Hematopoietic multipotent progenitor cell treated with erythropoietin and hydrocortisone succinate and interleukin-3 and kit ligand, for 17 days (in vitro differentiated cells): ENCODE measurements around the gene BTBD17.

Source experiments
- DNase-seq: peaks from one replicate; pipeline ENCODE4 v3.0.0-alpha.2; 2015; ENCODE audit warnings: low spot score

Gene BTBD17

GRCh38 chr17:74387365-74388218 is 25.9 kb upstream of the BTBD17 start:
- no peak for DNase-seq

- DNase-seq, result no peak
These were observed 24.7 kb upstream of the BTBD17 start for GRCh38 chr17:74386386-74386785.

DNA sequence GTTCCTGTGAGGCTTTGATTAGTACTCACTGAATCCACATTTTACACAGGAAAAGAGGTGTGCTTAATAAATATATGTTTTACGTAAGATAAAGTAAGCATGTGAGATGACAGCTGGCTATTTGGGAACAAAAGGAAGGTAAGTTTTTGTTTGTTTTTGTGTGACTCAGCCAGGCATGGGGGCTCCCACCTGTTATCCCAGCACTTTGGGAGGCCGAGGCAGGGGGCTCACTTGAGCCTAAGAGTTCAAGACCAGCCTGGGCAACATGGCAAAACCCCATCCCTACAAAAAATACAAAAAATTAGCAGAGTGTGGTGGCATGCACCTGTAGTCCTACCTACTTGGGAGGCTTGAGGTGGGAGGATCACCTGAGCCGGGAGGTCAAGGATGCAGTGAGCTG is 23.5 kb upstream of the BTBD17 start:
- DNase-seq, result no peak

- no peak for DNase-seq
These were observed 21.5 kb upstream of the BTBD17 start for GRCh38 chr17:74383141-74383540.

DNA sequence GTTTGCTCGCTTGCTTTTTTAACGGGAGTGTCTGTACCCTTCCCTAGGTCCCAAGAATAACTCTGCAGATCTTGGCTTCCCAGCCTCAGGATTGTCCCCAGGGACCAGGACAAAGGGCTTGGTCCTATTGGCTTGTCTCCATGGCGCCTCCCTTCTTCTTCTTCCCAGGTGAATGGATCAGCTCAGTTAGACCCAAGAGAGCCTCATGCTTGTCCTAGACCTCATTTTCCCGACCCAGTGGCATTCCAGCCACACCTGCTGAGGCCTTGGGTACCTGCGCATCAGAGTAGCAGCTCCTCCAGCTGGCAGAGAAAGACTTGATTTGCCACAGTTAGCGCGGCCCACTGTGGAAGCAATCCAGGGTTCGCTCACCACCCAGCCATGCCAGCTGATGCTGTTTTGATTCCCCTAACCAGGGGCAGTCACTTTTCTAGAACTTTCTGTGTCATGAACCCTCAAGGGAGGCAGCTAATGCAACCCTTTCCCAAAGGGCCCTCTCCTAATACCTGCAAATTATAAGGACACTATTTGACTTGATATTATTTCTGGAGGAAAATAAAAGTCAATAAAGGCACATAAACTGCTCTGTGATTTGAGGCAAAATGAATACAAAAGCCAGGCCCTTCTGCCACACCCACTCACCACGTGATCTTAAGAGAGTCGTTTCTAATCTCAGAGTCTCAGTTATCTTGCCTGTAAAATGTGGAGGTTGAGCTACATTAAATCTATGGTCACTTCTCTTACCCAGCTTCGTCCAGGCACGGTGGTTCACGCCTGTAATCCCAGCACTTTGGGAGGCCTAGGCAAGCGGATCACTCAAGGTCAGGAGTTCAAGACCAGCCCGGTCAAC is 19.5 kb upstream of the BTBD17 start:
- no peak for DNase-seq

- no peak for DNase-seq
These were observed 18.7 kb upstream of the BTBD17 start for GRCh38 chr17:74380086-74380958.

DNA sequence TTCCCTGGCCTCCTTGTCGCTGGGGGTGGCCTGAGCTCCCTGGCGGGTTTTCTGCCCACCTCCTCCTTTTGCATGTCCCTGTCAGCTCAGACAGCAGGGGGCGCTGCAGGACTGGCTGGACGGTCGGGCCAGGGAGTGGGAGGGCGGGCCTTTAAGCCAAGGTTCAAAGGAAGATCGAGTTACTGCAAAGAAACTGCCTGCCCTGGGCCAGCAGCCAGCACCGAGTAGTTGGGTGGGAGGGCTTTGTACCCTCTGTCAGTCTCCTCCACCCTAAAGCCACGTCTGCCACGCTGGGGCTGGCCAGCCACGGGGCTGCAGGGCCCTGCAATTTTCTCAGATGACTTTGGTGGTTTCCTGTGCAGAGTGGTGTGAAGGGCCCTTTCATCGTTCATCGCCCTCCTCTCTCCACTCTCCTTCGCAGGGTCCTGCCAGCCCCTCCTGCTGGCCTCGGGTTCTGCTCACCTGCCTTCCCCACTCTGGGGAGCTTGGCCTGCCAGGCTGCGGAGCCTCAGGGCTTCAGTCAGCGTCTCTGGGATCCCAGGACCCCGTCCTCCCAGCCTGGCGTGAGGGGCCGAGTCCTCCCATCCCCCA is 17.9 kb upstream of the BTBD17 start:
- DNase-seq, result peak; percentile 66

- DNase-seq, result no peak
These were observed 13.2 kb upstream of the BTBD17 start for GRCh38 chr17:74374858-74375257.

- DNase-seq, result no peak
These were observed 12.4 kb upstream of the BTBD17 start for GRCh38 chr17:74373838-74374606.

DNA sequence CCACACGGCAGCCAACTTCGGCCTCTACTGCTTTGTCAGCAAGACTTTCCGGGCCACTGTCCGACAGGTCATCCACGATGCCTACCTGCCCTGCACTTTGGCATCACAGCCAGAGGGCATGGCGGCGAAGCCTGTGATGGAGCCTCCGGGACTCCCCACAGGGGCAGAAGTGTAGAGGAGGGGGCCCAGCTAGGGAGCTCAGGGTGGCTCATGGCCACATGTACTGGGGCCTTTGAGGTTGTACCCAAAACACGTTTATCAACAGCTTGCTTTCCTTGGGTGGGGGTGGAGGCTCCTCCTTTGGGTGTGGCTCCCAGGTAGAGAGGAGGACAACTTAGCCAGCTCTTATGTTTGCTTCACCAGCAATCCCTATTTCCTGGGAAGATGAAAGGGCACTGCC is 10.8 kb upstream of the BTBD17 start:
- DNase-seq, result no peak

DNA sequence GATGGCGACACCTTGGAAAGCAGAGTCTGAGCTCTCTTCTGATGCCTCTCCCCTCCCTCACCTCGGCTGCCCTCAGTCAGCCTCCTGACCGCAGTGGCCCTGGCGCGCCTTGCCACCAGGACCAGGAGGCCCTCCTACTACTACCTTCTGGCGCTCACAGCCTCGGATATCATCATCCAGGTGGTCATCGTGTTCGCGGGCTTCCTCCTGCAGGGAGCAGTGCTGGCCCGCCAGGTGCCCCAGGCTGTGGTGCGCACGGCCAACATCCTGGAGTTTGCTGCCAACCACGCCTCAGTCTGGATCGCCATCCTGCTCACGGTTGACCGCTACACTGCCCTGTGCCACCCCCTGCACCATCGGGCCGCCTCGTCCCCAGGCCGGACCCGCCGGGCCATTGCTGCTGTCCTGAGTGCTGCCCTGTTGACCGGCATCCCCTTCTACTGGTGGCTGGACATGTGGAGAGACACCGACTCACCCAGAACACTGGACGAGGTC is 10.0 kb upstream of the BTBD17 start:
- no peak for DNase-seq

- no peak for DNase-seq
These were observed 8.2 kb upstream of the BTBD17 start for GRCh38 chr17:74369665-74370490.

GRCh38 chr17:74369221-74369620 is 7.6 kb upstream of the BTBD17 start:
- DNase-seq, result no peak

DNA sequence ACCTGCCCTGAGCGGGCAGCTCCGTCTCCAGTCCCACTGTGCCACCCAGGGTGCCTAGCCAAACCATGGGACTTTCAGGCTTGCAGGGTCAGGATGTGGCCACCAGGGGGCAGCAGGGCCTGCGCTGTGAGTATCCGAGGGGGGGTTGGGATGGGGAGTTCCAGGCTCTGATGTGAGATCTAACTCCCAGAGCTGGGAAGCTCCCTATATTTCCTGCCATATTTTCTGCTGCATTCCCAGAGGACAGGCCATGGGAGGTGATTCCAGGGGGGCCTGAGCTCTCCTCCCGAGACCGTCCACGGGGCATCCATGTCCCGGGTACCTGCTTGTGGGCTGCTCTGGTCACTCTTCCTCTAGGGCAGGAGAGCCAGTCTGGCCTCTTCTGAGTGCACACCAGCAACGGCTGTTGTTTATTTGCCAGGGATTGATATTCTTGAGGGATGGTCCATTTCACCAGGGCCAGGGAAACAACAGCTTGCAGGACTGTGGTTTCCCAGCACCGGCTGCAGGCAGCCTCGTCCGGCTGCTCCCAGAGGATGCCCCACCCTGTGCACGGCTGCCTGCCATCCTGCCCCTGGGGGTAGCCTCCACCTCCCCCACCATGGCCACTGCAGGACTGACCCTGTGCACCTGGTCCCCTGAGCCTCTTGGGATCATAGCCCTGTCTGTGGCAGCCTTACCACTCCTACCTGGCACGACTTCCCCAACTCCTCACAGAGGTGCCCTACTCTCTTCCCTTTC is 6.8 kb upstream of the BTBD17 start:
- peak; percentile 74 for DNase-seq

DNA sequence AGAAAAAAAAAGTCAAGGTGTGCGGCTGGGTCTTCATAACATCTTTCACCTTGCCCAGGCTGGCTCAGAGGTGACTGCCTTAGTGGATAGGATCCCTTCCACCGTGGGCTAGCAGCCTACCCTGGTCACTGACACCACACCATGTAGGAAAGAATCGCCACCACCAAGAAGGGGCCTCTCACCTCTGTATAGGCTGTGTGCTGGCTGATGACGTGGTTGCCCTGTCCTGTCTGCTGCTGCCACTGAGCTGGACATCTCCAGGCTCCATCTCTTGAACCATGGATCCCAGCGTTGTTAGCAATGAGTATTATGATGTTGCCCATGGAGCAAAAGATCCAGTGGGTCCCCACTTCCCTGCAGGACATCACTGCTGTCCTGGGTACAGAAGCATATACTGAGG is 5.5 kb upstream of the BTBD17 start, which contains the start of gene GPR142:
Gene GPR142, plus strand, starts transcription at position 301 of the 400 bp plus-strand sequence. CDS start 2,035 bp downstream, outside the sequence.
- no peak for DNase-seq

- no peak for DNase-seq
These were observed 1.3 kb upstream of the BTBD17 start for GRCh38 chr17:74362810-74363498.

DNA sequence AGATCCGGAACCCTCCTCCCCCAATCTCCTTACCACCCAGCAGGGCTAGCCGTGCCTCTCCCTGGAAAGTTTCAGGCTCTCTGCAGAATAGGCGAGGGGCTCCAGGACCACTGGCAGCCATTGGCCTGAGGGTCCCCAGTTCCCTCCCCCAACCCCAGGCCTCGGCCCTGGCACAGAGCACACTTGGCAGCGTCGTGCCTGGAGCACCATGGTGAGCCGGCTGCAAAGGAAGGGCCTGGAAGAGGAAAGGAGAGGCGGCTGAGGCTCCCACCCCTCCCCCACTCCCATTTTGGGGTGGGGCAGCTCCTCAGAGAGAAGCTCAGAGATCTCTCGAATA is 369 bp upstream of the BTBD17 start:
- no peak for DNase-seq

DNA sequence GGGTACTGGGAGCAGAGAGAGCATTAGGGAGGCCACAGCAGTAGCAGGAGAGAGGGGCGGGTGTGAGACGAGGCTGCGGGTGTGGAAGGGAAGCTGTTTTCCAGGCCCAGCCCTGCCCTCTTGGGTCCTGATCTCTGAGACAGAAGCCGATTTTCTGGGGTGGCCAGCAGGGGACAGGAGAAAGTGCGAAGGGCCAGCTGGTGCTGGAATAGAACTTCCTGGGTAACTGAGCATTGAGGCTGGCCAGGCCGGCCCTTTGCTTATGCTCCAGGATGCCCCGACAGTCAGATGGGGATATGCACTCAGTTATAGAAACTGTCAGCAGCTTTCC is 804 bp downstream of the BTBD17 start:
- no peak for DNase-seq

DNA sequence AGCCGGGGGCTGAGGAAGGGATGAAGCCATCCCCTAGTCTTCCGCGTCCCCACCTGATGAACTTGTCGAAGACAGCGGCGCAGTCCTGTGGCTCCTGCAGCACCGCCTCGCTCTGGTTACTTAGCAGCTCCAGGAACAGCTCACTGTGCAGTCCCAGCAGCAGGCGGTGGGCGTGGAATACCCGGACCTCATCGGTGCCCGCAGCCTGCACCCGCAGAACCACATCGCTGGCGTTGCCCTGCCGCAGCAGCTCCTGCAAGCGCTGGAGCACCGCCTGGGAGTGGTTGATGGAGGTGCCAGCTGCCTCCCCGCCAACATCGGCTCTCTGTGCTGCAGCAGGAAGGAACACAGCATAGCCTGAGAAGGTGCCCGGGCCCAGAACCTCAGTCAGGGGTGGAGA is 1.8 kb downstream of the BTBD17 start:
- no peak for DNase-seq
